ENCODE results near the gene RPH3AL. TPM values are rescaled to one million over a fixed set of nuclear protein-coding genes. Genes with fewer than 3 reads are reported as not detected.
"Not testable (repeated sequence)": the region's sequence is repeated elsewhere in the genome, so short reads cannot be mapped to it uniquely, and the experiment has no call there.

RPH3AL gene
- total RNA-seq, 4 donors from 2014 or later = 9.6 to 62.4 (median 41.9) TPM

DNA sequence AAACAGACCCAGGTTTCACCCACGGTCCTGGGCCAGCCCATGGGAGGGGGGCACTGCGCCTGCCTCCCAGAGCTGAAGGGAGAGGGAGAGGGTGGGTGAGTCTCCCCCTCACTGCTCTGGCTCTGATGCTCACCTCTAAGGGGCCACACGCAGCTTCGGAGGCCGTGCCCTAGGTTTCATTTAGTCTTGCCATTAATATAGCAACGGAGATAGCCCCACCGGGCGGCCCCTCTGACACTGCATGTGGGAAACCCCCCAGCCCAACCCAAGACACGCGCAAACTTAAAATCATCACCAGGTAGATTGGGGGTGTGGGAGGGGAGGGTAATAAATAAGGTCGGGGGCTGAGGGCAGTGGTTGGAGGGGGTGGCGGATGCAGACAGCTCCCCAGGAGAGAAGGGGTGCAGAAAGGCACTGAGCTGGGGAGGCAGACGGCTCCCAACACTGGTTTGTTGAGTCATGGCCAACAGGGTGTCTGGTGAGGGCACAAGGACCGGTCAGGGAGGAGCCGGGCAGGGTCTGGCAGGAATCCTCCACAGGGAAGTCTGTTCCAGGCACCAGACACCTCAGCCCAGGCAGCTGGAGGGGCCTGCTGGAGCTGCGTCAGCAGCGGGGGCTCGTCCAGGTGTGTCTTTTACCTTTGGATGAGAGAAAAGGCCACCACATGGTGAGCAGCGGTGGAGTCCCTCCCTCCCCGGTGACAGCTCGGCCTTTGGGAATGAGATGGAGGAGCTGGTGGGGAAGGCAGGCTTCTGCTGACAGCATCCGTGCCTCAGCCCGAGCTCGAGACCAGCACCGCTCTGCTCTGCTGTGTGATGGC lies 139.1 kb downstream of the RPH3AL start:
- no peaks in the 10 kb centered on the region for H3K4me1 ChIP-seq
- peaks cover 0 to 8% (median 0%) of the 10 kb centered on the region in 4 donors for H3K9me3 ChIP-seq
- no peak overlapping the region for H3K4me3 ChIP-seq
- no peak for DNase-seq (ENCODE audit: low spot score in 2 of 2)
- no peak overlapping the region for H3K27ac ChIP-seq
- H3K36me3 ChIP-seq = peaks cover 0 to 14% (median 0%) of the 10 kb centered on the region in 3 donors
- H3K27me3 ChIP-seq = no peaks in the 10 kb centered on the region
- 87 to 89% methylated on average over 21 to 24 of the region's 25 CpGs for WGBS, 2 donors
- TF ChIP-seq, protein P1, sequence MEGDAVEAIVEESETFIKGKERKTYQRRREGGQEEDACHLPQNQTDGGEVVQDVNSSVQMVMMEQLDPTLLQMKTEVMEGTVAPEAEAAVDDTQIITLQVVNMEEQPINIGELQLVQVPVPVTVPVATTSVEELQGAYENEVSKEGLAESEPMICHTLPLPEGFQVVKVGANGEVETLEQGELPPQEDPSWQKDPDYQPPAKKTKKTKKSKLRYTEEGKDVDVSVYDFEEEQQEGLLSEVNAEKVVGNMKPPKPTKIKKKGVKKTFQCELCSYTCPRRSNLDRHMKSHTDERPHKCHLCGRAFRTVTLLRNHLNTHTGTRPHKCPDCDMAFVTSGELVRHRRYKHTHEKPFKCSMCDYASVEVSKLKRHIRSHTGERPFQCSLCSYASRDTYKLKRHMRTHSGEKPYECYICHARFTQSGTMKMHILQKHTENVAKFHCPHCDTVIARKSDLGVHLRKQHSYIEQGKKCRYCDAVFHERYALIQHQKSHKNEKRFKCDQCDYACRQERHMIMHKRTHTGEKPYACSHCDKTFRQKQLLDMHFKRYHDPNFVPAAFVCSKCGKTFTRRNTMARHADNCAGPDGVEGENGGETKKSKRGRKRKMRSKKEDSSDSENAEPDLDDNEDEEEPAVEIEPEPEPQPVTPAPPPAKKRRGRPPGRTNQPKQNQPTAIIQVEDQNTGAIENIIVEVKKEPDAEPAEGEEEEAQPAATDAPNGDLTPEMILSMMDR (IDR thresholded peaks at IDR 0.05) = no peak
- TF ChIP-seq EP300 (IDR thresholded peaks at IDR 0.05) (no peak), POLR2A (IDR thresholded peaks at IDR 0.05) (no peak)

DNA sequence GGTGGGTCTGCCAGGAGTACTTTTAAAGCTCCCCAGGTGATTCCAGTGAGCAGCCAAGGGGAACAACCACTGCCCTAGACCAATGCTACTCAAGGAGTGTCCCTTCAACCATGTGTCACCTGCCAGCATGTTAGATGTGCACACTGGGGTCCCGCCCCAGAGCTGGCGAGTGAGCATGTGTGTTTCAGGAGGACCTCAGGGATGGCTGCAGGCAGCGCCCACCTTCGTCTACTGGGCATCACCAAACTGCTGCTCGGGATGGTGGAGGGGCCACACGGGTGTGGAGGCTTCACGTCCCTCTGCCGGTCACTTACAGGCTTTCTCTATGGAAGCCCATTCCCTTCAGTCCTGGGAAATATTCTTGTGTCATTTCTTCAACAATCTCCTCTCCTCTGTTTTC lies 142.2 kb downstream of the RPH3AL start:
- Histone ChIP-seq H3K4me3 (no peak overlapping the region), H3K36me3 (peaks cover 0 to 14% (median 0%) of the 10 kb centered on the region in 3 donors), H3K9me3 (peaks cover 0 to 17% (median 0%) of the 10 kb centered on the region in 4 donors), H3K27me3 (no peaks in the 10 kb centered on the region), H3K4me1 (no peaks in the 10 kb centered on the region), H3K27ac (no peak overlapping the region)
- TF ChIP-seq POLR2A (IDR thresholded peaks at IDR 0.05) (no peak), EP300 (IDR thresholded peaks at IDR 0.05) (no peak)
- TF ChIP-seq, protein P1 (IDR thresholded peaks at IDR 0.05) = no peak
- WGBS, 2 donors = 88 to 91% methylated on average over 8 of the region's 8 CpGs
- DNase-seq (ENCODE audit: low spot score in 2 of 2) = no peak

DNA sequence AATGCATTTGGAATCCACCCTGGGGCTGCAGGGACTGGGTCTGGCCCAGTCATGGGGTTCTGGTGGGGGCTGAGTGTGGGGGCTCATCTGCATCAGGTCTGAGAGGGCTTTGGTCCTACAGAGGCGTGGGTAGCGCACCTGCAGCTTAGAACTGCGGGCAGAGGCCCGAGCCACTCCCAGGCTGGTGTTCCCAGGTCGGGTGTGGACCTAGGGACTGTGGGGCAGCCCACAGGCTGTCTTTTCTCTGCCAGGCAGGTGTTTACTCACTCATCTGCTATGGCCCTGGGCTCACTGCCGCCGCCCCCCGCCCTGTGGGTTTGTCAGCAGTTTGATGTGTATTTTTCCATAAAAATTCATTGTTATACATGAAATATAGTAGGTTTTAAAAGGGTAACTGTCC lies 144.2 kb downstream of the RPH3AL start:
- Histone ChIP-seq H3K9me3 (peaks cover 0 to 17% (median 0%) of the 10 kb centered on the region in 4 donors), H3K4me3 (no peak overlapping the region), H3K27me3 (no peaks in the 10 kb centered on the region), H3K4me1 (peaks cover 0 to 3% (median 0%) of the 10 kb centered on the region in 4 donors), H3K27ac (no peak overlapping the region), H3K36me3 (peaks cover 0 to 11% (median 0%) of the 10 kb centered on the region in 3 donors)
- no peak for TF ChIP-seq POLR2A (IDR thresholded peaks at IDR 0.05)
- TF ChIP-seq, protein P1 (IDR thresholded peaks at IDR 0.05) = no peak
- no peak for TF ChIP-seq EP300 (IDR thresholded peaks at IDR 0.05)
- no peak for DNase-seq (ENCODE audit: low spot score in 2 of 2)
- WGBS, 2 donors = 86 to 99% methylated on average over 5 to 8 of the region's 8 CpGs

- peaks cover 0 to 3% (median 0%) of the 10 kb centered on the region in 4 donors for H3K4me1 ChIP-seq
- no peaks in the 10 kb centered on the region for H3K27me3 ChIP-seq
- TF ChIP-seq, protein P1 (IDR thresholded peaks at IDR 0.05) = no peak
- TF ChIP-seq EP300 (IDR thresholded peaks at IDR 0.05) = no peak
- peaks cover 0 to 17% (median 0%) of the 10 kb centered on the region in 4 donors for H3K9me3 ChIP-seq
- no peak for DNase-seq (ENCODE audit: low spot score in 2 of 2)
- no peak overlapping the region for H3K27ac ChIP-seq
- peaks cover 0 to 11% (median 0%) of the 10 kb centered on the region in 3 donors for H3K36me3 ChIP-seq
- H3K4me3 ChIP-seq = no peak overlapping the region
- WGBS, 2 donors = 87 to 95% methylated on average over 8 of the region's 8 CpGs
Observed at GRCh38 chr17:207775-208174, 144.8 kb downstream of the RPH3AL start.

GRCh38 chr17:206941-207560 lies 145.6 kb downstream of the RPH3AL start:
- H3K9me3 ChIP-seq = peaks cover 0 to 17% (median 0%) of the 10 kb centered on the region in 4 donors
- H3K4me1 ChIP-seq = peaks cover 0 to 3% (median 0%) of the 10 kb centered on the region in 4 donors
- 95 to 96% methylated on average over 37 of the region's 37 CpGs for WGBS, 2 donors
- DNase-seq (ENCODE audit: low spot score in 2 of 2) = no peak
- H3K27ac ChIP-seq = no peak overlapping the region
- H3K4me3 ChIP-seq = no peak overlapping the region
- no peaks in the 10 kb centered on the region for H3K27me3 ChIP-seq
- TF ChIP-seq, protein P1 (IDR thresholded peaks at IDR 0.05) = no peak
- TF ChIP-seq POLR2A (IDR thresholded peaks at IDR 0.05) (no peak), EP300 (IDR thresholded peaks at IDR 0.05) (no peak)
- H3K36me3 ChIP-seq = peaks cover 0 to 6% (median 0%) of the 10 kb centered on the region in 3 donors

DNA sequence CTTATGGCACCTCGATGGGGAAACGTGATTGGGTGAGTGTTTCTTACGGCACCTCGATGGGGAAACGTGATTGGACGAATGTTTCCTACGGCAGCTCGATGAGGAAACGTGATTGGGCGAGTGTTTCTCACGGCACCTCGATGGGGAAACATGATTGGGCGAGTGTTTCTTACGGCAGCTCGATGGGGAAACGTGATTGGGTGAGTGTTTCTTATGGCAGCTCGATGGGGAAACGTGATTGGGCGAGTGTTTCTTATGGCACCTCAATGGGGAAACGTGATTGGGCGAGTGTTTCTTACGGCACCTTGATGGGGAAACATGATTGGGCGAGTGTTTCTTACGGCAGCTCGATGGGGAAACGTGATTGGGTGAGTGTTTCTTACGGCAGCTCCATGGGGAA lies 146.1 kb downstream of the RPH3AL start:
- H3K4me1 ChIP-seq; H3K27ac ChIP-seq; H3K27me3 ChIP-seq; H3K36me3 ChIP-seq; H3K4me3 ChIP-seq; DNase-seq (ENCODE audit: low spot score in 2 of 2): not testable (repeated sequence)
- WGBS, 2 donors = 96% methylated on average over 27 of the region's 27 CpGs
- peaks cover 0 to 17% (median 0%) of the 10 kb centered on the region in 4 donors for H3K9me3 ChIP-seq

Data from tibial nerve (tissue), 4 donors.